Measurements from ENCODE around the gene MTIF3.

The MTIF3 gene

DNA sequence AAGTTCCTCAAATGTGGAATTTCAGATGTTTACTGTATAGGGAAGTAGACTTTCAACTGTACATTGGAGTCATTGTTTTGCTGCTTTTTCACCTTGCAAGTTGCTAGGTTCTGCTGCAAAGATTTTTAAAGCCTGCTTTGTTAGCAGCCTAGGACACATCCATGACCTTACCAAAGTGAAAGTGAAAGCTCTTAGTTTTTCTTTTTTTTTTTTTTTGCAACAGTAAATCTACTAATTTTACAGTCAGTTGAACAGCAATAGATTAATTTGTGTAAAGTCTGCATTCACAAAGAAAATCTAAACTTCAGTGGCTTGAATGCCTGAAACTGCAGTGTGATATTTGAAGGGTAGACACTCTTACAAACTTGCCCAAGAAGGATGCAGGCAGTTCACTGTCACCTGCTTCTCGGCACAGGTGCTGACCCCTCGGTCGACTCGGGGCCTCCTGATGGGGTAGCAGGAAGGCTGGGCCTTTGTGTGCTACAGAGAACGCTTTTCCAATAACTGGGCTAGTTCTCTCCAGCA is 5.0 kb upstream of the MTIF3 start:
- no peak for DNase-seq (ENCODE audit: low read depth in 3 of 3)

GRCh38 chr13:27450921-27451471 is 632 bp upstream of the MTIF3 start:
- no peak for DNase-seq (ENCODE audit: low read depth in 3 of 3)

DNA sequence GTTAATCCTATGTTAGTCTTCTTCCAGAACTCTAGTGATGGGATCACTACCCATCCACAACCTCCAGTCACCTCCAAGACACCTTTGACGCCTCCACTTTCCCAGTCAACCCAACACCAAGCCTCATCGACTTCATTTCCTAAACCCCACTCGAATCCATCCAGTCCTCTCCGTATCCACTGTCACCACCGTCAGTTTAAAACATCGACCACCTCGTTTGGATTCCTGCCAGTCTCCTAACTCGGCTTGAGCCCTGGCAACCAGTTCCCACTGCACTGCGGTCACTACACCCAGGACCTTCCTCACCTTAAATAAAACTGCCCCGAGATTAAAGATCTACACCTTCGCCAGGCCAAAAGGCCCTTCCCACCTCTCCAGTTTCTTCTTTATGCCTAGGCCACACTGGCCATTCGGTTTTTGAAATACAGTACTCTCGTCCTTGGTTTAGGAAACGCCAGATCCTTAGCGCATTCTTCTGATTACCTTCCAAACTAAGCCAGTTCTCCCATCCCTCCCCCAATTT is 1.2 kb downstream of the MTIF3 start:
- DNase-seq (ENCODE audit: low read depth in 3 of 3), result no peak

DNA sequence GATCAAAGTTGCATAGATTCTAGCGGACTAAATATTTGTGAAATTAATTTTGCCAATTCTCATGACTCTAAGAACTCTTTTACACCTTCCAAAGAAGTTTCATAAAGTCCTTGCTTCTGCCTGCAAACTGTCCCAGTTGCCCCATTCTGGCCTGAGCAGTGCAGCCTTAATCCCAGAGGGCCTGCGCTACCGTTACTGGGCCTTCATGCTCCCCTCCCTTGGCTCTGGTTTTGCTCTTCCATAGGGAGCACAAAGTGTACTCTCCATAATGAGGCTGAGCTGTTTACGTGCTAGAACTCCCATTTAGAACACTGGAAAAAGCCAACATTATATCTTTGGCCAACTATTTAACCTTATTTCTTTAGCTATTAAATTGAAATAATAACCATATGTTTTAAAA is 2.1 kb downstream of the MTIF3 start:
- DNase-seq (ENCODE audit: low read depth in 3 of 3), result no peak

- no peak for DNase-seq (ENCODE audit: low read depth in 3 of 3)
Observed at GRCh38 chr13:27446986-27447583, 3.3 kb downstream of the MTIF3 start.

- no peak for DNase-seq (ENCODE audit: low read depth in 3 of 3)
Observed at GRCh38 chr13:27442797-27443196, 7.6 kb downstream of the MTIF3 start.

DNA sequence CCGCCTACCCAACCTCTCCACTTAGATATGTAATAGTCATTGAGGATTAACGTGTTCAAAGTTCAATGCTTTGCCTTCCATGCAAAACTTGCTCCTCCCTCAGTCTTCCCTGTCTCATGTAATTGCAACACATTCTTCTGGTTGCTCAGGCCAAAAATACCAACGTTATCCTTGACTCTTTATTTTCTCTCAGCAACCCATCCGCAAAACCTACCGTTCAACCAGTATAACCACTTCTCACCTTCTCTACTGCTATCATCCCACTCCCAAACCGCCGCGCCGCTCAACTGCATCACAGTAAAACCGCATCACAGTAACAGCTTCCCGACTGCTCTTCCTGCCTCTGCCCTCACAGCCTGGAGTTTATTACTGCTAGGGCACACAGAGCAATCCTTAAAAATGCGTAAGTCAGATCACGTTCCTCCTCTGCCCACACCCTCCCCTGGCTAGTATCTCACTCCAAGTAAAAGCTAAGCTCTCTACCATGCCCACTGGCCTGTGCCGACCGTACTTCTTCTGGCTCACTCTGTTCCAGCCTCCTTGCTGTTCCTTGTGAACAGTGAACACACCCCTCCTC is 8.2 kb downstream of the MTIF3 start:
- no peak for DNase-seq (ENCODE audit: low read depth in 3 of 3)

- no peak for DNase-seq (ENCODE audit: low read depth in 3 of 3)
Observed at GRCh38 chr13:27440408-27440807, 10.0 kb downstream of the MTIF3 start.

- no peak for DNase-seq (ENCODE audit: low read depth in 3 of 3)
Observed at GRCh38 chr13:27437126-27437525, 13.2 kb downstream of the MTIF3 start.

DNA sequence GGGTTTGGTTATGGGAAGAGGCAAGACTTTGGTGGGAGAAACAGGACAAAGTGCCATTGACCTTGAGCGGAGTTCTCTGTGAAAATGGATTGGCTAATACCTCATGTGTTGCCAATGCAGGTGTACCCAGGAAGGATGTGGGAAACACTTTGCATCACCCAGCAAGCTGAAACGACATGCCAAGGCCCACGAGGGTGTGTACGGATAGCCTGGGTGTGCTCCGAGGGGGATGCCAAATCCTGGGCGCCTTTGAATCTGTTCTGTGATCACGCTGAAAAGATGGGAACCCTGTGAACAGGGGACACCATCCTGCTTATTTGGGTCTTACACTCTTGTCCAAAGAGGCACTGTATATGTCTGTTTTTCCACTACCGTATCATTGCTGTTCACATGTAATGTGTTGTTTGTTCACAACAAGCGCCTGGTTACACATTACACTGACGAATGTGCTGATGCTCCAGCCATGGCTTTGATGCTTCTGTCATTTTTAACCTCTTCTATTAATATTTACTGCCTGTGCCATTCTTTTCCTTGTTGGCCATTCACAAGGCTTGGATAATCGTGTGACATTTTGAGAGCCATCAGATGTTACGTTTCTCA is 17.7 kb downstream of the MTIF3 start:
- DNase-seq (ENCODE audit: low read depth in 3 of 3), result no peak

- DNase-seq (ENCODE audit: low read depth in 3 of 3), result no peak
Observed at GRCh38 chr13:27432180-27432579, 18.2 kb downstream of the MTIF3 start.

- DNase-seq (ENCODE audit: low read depth in 3 of 3), result no peak
Observed at GRCh38 chr13:27428160-27428559, 22.2 kb downstream of the MTIF3 start.

DNA sequence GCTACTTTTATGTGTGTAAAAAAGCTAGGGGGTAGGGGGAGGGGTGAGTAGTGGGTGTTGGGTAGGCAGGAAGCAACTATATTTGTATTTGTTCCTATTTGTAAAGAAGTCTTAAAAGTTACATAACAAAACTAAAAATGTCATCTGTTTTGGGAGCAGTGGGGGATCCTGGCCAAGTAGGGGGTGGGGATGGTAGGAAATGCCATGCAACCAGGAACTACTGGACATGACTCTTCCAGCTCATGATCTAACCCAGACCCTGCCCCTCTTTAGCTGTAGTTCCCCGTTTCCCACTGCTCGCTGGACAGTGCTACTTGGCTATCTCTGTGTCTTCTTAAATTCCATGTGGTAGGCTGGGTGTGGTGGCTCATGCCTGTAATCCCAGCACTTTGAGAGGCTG is 22.7 kb downstream of the MTIF3 start:
- no peak for DNase-seq (ENCODE audit: low read depth in 3 of 3)

DNA sequence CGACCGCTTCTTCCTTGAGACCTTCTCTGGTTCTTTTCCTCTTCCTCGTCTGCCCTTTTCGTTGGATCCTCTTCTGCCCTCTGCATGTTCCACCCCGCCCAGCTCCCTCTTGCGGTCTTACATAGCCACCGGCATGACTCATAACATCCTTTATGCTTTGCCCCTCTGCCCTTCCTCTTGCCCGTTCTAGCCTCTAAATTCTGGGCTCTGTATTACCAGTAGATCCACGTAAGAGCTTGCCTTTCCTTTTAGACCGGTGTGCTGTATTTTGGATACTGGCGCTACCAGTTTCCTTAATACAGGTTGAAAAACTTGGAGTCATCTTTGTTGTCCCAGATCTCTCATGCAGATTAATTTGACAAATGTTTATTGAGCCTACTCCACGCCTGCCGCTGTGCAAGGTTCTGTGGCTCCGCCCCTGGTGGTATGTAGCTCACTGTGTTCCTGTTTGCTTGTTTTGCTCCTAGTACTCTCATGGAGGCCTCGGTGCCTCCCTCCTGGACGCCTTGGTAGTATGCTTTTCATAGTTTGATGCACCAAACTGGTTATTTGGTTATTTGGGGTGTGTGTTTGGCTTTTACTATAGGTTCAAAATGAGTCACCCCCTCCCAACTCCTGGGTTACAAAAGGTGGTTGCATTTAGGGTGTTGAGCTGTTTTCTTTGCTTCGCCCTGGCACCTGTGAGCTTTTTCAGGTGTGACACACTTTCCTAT is 24.3 kb downstream of the MTIF3 start:
- peak in 2 of 3 experiments; percentile 53 to 68 for DNase-seq (ENCODE audit: low read depth in 3 of 3)

DNA sequence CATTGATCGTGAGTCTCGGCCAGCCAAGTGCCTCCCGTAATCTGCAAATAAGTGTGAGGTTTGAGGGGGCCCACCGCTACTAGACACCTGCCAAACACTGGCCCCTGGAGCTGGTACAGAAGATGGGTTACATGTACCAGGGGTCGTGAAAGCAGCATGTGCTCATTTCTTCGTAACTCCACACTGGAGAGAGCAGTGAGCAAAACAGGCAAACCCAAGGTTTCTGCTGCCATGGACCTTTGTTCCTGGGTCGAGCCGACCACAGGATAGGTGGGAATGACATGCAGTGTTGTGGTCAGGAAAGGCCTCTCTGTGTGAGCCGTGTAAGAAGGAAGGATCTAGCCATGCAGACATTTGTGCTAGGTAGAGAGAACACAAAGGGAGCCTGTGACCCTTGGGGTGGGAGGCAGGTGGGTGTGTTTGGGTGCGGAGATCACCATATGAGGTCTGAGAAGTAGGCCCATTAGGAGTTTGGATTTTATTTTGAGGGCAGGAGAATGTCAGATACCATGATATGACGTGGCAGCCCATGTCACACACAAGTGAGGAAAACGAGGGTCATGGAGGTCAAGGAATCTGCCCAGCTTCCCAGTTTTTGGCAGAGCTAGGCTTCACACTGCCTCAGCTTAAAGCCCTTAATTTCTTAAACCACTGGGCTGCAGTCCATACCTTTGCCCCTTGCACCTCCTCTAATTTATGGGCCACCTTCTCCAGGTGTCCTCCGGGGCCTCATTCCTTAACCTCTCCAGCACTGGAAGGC is 25.0 kb downstream of the MTIF3 start:
- DNase-seq (ENCODE audit: low read depth in 3 of 3), result no peak

- peak; percentile 80 to 82 (median 80) for DNase-seq (ENCODE audit: low read depth in 3 of 3)
Observed at GRCh38 chr13:27424246-27425157, 25.9 kb downstream of the MTIF3 start, which contains the start of gene GTF3A. GTF3A (plus strand) TSS chr13:27424619.

DNA sequence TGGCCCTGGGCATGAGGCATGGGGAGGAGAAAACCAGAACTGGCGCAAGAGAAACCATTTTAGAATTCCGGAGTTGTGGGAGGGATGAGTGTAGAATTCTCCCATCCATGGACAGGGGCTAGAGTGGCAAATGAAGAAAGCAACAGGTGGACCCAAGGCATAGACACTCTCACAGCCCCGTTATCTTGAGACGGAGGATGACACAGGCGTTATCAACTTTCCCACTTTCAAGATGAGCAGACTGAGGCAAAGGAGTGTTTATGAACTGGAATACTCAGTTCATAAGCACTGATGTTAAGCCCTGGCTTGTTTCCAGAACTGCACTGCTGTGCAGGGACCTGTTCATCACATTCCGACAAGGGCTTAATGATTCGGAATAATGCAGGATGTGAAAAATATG is 27.0 kb downstream of the MTIF3 start:
- DNase-seq (ENCODE audit: low read depth in 3 of 3), result no peak

DNA sequence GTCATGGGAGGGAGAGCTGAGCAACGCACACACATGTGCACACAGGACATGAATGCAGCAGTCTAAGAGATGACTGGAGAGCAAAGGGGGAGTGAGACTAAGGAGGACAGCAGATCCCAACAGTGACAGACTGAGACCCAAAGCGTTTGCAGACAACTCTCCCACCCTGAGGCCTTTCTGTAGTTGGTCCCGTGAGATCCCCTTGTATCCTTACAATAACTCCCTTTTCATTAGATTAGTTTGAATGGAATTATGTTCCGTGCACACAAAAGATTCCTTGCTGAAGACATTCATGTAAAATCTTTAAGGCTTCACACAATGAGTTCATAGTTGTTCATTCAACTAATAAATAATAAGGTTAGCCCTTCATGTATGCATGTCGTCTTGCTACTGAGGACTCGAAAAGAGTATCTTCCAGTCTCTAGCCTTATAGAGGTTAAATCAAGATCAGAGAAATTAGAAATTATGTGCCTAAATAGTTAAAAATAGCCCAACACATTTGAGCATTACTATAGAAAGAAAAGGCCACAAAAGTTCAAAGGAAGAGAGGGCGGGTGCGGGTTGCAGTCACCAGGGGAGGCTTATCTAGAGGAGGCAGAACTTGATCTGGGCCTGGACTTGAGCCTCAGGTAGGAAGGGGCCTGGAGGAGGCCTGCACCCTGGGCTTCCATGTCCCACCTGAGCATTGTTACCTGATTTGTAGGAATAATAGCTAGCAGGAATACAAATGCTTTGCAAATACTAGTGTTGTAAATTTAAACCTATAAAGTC is 29.1 kb downstream of the MTIF3 start:
- DNase-seq (ENCODE audit: low read depth in 3 of 3), result no peak

GRCh38 chr13:27419328-27419727 is 31.0 kb downstream of the MTIF3 start:
- DNase-seq (ENCODE audit: low read depth in 3 of 3), result no peak
